Measurements from ENCODE around the gene NELFE.

- TF ChIP-seq CTCF (IDR thresholded peaks at IDR 0.05) (no peak), POLR2A (IDR thresholded peaks at IDR 0.05) (no peak)
Measured at GRCh38 chr6:31952890-31953289, 5.9 kb downstream of the NELFE start.

All from esophagus squamous epithelium (tissue), 4 donors.